HG03439 (cell line): Measurements from ENCODE around the gene SPSB1.

Experiments used
- ATAC-seq: cut with Tn5 transposase; IDR thresholded peaks from one replicate; pipeline ENCODE4 v1.9.1; 2021; ENCODE audit warnings: mild to moderate bottlenecking, moderate library complexity; ENCODE audit not compliant: unreplicated experiment

SPSB1 gene

DNA sequence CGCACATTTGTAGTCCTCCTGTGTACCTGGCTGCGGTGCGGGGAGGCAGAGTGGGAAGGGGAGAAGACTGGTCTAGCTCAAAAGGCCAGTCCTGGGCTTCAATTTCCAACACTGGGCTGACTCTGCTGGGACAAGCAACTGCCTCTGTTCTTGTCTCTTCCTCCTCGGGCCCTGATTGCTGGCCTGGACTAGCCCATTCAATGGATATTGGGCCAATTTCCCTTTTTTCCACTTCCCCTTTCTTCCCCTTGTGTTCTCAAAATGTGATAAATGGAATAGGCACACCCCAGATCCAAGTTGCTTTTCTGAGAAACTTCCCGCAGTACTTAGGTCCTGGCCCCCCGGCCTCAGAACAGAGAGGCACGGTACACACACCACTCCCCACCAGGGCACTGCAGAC, 48.2 kb downstream of the SPSB1 start:
- no peak for ATAC-seq

- ATAC-seq = no peak
Measured at GRCh38 chr1:9341301-9341845, 48.7 kb downstream of the SPSB1 start.

DNA sequence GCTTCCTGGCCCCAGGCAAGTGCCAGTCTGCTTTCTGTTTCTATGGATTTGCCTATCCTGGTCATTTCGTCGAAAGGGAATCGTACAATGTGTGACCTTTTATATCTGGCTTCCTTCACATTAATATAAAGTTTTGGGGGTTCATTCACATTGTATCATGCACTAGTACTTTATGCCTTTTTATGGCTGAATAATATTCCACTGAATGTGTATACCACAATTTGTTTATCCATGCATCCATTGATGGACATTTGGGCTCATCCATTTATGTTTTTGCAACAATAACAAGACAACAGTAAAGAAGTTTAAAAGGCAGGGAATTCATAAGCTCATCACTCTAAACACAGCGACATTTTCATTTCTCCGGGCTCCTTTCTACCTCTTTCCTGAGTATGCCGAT, 50.6 kb downstream of the SPSB1 start:
- ATAC-seq = no peak

DNA sequence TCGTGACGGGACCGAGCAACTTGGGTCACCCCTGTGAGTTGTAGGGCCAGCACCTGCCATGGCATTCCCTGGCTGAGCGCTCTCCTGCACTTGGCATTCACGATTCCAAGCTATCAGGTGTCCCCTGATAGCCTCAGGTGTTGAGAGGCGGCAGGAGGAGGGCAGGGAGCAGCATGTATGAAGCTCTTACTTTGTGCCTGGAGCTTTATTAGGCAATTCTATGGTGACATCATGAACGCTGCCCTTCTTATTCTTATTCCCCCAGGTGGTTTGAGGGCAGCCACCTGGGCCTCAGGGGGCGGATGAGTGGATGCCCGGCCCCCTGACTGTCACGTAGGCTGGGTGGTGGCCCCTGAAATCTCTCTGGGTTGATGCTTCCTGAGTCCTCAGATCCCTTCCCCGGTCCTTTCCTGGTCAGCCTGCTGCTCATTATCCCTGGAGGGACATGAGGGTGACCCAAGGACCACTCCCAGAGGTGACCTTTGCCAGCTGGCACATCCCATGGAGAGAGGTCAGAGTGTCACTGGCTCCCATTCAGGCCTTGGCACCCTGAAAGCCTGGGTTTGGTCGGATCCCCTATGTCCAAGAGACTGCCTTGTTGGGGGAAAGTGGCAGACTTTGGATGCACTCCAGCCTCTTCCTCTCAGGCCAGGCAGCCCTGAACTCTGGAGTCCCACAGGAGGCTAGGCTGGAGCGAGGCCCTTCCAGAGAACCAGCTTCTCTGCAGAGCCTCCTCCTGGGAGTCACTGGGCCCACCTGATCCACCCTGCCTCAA, 51.9 kb downstream of the SPSB1 start:
- no peak for ATAC-seq

DNA sequence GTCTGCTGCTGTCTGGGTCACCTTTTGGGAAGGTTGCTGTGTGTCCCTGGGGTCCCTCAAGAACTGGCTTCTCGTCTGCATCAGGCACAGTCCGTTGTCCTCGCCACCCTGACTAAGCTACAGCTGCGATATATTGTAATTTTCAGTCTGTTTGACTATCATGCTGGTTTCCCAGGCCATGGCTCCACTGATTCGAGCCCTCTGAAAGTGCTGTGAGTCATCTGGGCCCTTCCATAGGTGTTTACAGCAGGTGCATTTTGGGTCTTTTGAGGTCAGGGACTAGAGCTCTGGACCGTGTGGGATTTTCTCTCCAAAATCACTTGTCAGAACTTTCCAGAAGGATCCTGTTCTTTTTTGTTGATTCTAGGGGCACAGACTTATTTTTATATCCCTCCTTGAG, 52.8 kb downstream of the SPSB1 start:
- no peak for ATAC-seq

- no peak for ATAC-seq
Measured at GRCh38 chr1:9345922-9346321, 53.2 kb downstream of the SPSB1 start.

DNA sequence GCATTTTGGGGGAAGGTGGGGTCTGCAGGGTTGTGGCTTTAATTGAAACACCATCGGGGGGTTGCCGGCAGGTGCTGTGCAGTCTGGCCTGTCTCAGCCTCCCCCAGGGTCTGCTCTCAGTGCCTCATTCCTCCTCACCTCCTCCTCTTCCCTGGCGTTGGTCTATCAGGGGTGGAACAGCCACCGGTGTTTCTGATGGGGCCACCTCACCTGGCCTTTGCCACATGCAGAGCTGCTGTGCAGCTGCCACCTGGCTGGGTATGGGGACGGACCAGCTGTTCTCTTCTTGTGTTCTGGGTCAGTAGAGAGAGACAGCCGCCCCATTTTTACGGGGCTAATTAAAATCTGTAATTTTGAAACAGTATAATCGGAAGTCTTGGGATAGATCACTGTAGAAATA, 53.9 kb downstream of the SPSB1 start:
- ATAC-seq = no peak

DNA sequence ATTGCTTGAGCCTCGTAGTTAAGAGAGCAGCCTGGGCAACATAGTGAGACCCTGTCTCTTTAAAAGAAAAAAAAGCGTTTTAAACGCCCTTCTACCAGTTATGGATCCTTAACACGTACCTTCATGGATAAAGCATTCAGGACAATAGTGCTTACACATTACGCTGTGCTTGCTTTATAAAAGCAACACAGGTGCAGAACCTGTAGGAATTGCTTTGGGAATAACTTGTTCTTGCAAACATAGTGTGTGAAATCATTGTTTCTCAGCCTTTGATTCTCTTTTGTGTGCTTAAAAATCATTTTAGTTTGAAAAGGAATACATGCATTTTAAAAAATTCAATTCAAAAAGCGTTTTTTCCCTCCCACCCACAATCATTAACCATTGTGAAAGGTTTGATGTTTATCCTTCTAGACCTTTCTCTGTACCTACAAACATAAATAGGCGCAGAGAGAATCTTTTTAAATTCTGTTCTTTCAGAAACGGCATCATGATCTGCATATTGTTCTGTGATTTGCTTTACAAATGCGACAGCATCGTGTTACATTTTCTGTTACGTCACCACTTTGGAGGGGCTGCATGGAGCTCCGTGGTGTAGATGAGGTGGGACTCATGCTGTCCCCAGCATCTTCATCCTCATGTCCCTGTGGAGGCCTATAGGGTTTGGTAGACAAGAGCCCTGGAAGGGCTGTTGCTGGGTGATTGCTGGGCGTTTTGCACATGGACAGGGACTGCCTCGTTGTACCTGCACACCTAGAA, 54.6 kb downstream of the SPSB1 start:
- no peak for ATAC-seq

GRCh38 chr1:9349331-9349851, 56.7 kb downstream of the SPSB1 start:
- ATAC-seq = no peak

GRCh38 chr1:9350013-9350908, 57.6 kb downstream of the SPSB1 start:
- ATAC-seq = no peak

GRCh38 chr1:9350960-9351359, 58.3 kb downstream of the SPSB1 start:
- ATAC-seq = no peak

DNA sequence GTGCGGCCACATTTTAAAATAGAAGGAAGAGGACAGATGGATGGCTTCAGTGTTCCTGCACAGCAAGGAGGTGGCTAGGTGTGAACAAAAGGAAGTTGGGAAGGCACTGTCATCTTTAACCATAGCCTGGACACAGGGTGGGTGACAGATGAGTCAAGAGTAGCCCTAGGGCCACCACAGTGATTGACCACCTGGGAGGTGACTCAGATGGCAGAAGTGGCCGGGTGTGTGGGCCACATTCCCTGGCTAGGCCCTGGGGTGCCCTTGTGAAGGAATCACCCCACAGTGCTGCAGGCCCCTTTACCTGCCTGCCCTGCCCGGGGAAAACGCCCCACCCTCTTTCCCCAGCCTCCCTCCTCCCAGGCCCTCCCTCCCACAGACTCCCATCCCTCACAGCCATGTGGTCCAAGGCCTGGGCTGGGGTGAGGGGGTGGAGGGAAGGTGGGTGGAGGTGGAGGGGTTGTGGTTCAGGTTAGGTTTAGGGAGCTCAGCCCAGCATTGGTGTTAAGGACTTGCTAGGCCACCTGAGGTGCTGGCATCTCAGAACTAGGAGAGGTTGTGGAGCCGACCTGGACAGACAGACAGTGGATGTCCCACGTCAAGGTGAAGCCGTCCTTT, 59.1 kb downstream of the SPSB1 start:
- ATAC-seq = no peak

DNA sequence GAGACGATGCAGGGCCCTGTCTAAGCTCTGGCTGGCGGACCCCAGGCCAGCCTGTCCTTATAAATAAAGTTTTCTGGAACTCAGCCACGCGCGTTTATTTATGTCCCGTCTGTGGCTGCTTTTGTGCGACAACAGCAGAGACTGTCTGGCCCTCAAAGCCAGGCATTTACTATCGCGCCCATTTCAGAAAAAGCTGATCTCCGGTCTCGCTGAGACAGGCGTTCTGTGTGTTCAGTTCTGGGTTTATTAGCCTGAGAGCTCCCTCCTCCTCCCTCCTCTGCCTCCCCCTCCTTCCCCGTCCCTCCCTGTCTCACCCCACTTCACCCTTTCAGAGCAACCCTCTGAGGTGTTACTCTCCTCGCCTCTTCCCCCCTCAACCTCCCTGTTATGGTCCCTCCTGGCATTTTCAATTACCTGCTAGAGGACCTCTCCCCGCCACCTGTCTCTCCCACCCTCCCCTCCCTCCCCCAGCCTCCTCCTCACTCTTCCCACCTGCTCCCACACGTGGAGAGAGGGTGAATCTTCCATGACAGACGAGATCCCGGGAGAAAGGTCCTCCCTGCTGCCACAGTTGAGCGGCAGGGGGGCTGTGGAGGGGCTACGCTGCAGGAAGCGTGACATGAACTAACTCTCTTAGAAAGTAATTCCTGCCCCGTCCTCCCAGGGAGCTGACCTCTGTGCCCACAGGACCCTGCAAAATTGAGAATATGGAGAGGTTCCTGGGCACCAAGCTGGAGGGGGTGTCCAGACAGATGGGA, 59.9 kb downstream of the SPSB1 start:
- no peak for ATAC-seq

DNA sequence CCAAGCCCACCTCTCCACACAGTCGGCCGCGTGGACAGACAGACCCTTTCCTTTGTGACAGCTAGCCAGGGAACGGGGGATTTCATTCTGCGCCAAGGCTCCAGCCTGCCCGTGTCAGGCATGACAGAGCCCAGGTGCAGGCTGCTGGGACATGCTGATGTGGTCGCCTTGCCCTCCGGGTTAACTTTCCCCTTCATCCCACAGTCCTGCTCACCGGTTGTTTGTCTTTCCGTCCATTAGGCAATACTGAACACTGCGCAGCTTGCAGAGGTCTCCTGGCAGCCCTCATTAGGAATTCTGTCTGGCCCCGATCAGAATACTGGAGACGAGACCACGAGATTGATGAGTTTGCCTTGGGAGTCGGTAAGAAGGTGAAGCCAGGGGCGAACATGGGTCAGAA, 62.8 kb downstream of the SPSB1 start:
- no peak for ATAC-seq

DNA sequence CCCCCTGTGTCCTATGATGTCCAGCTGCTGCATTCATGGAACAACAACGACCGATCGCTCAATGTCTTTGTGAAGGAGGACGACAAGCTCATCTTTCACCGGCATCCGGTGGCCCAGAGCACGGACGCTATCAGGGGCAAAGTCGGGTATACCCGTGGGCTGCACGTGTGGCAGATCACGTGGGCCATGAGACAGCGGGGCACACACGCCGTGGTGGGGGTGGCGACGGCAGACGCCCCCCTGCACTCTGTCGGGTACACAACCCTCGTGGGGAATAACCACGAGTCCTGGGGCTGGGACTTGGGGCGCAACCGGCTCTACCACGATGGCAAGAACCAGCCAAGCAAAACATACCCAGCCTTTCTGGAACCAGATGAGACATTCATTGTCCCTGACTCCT, 63.3 kb downstream of the SPSB1 start:
- no peak for ATAC-seq

- no peak for ATAC-seq
Measured at GRCh38 chr1:9356829-9357466, 64.3 kb downstream of the SPSB1 start.

GRCh38 chr1:9357958-9358357, 65.3 kb downstream of the SPSB1 start:
- no peak for ATAC-seq

DNA sequence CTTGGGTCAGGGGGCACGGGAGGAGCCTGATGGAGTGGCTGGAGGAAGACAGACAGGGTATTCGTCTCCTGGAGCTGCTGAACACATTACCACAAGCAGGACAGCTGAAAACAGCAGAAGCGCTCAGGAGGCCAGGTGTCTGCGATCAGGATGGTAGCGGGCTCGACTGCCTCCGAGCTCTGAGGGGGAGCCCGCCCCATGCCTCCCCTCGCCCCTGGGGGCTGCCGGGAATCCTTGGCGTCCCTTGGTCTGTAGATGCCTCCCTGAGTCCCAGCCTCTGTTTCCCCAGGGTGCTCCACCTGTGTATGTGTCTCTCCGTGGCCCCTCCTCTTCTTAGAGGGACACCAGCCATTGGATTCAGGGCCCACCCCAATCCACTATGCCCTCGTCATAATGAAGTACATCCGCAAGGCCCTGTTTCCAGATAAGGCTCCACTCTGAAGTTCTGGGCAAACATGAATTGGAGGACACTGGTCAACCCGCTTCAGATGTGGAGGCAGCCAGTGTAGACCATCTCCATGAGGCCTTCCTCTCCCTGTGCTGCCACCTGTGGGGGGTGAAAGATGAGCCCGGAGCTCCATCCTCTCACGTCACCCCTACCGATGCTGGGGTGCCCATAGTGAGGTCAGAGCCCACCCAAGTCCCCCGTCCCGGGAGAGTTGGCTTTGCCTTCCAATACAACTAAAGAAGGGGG, 67.8 kb downstream of the SPSB1 start:
- no peak for ATAC-seq
